ENCODE measurements around the gene VENTX.

DNA sequence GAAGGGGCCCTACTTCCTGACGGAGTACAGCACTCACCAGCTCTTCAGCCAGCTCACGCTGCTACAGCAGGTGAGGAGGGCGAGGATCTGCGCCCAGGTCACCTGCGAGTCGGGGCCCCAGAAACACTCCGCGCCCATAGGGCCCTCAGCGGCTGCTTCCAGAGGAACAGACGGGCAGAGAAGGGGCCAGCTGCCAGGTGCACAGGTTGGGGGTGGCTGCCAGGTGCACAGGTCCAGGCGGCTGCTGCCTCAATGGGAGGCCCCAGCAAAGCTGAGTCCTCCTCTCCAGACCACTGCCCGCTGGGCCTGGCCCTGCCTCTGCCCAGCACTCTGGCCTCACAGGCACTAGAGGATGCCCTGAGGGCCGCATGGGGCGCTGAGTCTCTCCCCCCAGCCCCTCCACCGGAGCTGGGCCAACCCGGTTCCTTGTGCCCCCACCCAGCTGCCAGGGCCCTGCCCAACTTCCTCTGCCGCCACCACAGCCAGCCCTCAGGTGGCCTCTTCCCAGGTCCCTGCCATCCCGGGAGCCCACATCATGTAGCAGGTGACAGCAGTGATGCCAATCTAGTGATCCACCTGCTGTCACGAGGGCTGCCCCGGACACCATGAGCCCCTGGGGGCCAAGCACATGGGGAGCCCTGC lies 24.7 kb upstream of the VENTX start:
- no peak for TF ChIP-seq POLR2A (IDR thresholded peaks at IDR 0.05)
- TF ChIP-seq, protein P1, sequence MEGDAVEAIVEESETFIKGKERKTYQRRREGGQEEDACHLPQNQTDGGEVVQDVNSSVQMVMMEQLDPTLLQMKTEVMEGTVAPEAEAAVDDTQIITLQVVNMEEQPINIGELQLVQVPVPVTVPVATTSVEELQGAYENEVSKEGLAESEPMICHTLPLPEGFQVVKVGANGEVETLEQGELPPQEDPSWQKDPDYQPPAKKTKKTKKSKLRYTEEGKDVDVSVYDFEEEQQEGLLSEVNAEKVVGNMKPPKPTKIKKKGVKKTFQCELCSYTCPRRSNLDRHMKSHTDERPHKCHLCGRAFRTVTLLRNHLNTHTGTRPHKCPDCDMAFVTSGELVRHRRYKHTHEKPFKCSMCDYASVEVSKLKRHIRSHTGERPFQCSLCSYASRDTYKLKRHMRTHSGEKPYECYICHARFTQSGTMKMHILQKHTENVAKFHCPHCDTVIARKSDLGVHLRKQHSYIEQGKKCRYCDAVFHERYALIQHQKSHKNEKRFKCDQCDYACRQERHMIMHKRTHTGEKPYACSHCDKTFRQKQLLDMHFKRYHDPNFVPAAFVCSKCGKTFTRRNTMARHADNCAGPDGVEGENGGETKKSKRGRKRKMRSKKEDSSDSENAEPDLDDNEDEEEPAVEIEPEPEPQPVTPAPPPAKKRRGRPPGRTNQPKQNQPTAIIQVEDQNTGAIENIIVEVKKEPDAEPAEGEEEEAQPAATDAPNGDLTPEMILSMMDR (IDR thresholded peaks at IDR 0.05), result no peak

All from body of pancreas (tissue), 4 donors.